NB4 (cell line): ENCODE measurements around the gene PRKCE.

Source experiments
- DNase-seq: peaks from one replicate; pipeline ENCODE4 v3.0.0; 2010; ENCODE audit warnings: low read depth
- H3K4me3 ChIP-seq: one replicate; pipeline ENCODE4 v1.5.1; 2011; ENCODE audit warnings: mild to moderate bottlenecking, low read depth, low read length, moderate library complexity
- MYC ChIP-seq: IDR thresholded peaks from 2 replicates; pipeline ENCODE4 v1.6.1; 2011; ENCODE audit warnings: low read depth, low read length
- POLR2A ChIP-seq: IDR thresholded peaks from 2 replicates; pipeline ENCODE4 v1.6.1; 2011; ENCODE audit warnings: mild to moderate bottlenecking; ENCODE audit not compliant: insufficient read length; ENCODE audit errors: extremely low read depth
- TF ChIP-seq, protein P1 (sequence below): IDR thresholded peaks from 2 replicates; pipeline ENCODE4 v1.6.1; 2011; ENCODE audit warnings: low read depth, low read length
- TF ChIP-seq, protein P2 (sequence below): IDR thresholded peaks from one replicate; pipeline ENCODE4 v1.5.1; 2012; ENCODE audit warnings: low read depth, low read length

Gene PRKCE

DNA sequence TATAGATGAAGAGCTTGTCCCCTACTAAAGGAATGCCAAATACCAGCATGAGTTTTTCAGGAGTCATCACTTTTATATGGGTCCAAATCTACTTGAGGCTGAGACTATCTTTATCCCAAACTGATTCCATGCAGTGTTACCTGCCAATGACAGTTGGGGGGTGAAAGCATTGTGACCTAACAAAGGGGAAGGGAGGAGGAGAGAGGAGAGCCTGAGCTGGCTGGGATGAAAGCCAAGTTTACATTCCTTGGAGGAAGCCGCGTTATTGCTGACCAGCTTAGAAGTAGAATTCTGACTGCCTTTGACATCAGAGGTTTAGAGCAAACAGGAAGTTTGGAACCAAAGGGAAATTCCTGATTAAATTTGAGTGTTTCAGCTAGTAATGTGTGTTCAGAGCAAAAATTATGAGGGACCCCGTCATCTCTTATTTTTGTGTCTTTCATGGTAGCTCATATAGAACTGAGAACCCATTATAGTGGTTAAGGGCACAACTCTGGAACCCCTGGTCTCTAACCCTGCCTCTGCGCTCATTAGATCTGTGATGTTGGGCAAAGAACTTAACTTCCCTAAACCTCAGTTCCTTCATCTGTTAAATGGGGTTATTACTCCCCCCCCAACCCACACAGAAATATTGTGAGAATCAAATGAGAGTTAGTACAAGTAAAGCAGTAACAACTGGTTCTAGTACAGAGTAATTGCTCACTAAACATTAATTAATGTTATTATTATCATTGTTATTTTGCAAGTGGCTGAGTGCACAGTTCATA is 446.4 kb downstream of the PRKCE start:
- TF ChIP-seq, protein P1, sequence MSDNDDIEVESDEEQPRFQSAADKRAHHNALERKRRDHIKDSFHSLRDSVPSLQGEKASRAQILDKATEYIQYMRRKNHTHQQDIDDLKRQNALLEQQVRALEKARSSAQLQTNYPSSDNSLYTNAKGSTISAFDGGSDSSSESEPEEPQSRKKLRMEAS = no peak
- TF ChIP-seq MYC (no peak), POLR2A (no peak)
- TF ChIP-seq, protein P2, sequence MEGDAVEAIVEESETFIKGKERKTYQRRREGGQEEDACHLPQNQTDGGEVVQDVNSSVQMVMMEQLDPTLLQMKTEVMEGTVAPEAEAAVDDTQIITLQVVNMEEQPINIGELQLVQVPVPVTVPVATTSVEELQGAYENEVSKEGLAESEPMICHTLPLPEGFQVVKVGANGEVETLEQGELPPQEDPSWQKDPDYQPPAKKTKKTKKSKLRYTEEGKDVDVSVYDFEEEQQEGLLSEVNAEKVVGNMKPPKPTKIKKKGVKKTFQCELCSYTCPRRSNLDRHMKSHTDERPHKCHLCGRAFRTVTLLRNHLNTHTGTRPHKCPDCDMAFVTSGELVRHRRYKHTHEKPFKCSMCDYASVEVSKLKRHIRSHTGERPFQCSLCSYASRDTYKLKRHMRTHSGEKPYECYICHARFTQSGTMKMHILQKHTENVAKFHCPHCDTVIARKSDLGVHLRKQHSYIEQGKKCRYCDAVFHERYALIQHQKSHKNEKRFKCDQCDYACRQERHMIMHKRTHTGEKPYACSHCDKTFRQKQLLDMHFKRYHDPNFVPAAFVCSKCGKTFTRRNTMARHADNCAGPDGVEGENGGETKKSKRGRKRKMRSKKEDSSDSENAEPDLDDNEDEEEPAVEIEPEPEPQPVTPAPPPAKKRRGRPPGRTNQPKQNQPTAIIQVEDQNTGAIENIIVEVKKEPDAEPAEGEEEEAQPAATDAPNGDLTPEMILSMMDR = no peak
- H3K4me3 ChIP-seq = no peak overlapping the region
- DNase-seq = no peak

DNA sequence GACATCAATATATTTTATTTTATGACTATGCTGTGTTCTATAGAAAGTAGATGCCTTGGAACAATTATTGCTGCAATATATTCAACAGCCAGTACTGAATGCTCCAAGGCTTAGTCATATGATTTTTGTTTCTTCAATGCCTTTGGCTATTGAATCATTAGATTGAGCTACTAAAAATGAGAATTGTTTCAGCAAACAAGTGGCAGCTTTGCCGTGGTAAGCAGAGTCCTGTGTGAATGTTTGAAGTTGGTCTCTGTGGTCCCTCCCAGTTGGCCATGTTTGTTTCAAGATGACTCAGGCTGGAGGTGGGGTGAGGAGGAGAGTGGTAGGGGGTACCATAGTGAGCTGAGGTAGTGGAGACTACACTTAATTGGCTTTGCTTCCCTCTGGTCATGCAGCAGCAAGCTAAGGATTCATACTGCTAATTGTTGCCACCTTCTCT is 447.2 kb downstream of the PRKCE start:
- no peak for TF ChIP-seq POLR2A
- TF ChIP-seq, protein P1 = no peak
- TF ChIP-seq, protein P2 = no peak
- no peak for TF ChIP-seq MYC
- no peak overlapping the region for H3K4me3 ChIP-seq
- no peak for DNase-seq

DNA sequence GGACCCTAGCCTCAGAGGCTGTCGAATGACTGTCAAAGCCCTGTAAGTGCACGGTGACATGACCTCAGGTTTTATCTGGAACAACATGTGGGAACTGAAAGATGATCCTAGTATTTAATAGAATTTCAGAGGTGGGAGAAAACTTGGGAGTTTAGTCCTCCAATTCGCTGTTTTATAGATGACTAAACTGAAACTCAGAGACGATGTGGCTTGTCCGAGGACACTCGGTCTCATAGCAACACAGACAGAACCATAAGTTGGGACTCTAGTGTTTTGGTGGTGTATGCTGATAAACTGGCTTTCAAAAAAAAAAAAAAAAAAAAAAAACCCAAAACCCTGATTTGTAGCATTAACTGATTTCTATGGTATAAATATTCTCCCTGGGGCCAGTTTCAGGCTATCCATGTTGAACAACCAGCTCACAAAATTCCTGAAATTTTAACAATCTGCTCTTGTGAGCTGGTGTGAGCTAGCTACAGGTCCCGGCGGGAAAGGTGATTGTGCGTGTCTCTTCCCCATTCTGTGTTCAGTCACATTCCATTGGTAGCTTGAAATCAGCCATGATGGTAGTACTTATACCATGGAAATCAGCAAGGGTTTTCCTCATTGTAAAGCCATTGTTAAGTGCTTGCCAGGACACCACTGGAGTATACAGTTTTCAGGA is 450.2 kb downstream of the PRKCE start:
- DNase-seq = no peak

DNA sequence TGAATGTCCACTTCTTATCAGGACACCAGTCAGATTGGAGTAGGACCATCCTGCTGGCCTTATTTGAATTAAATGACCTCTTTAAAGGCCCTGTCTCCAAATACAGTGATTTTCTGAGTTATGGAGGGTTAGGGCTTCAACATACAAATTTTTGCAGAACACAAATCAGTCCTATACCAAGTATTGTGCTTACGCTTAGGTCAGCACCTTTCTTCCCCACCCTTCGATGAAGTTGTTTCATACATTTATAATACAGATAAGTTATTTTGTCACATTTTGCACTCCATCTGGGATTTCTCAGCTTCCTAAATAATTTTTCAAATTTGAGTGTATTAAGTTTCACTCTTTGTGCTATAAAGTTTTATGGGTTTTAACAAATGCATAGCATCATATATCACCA is 455.2 kb downstream of the PRKCE start:
- no peak overlapping the region for H3K4me3 ChIP-seq
- TF ChIP-seq, protein P2 = no peak
- TF ChIP-seq MYC = no peak
- TF ChIP-seq POLR2A = no peak
- TF ChIP-seq, protein P1 = no peak
- no peak for DNase-seq

More for the DNA sequence above, 450.2 kb downstream of the PRKCE start:
- TF ChIP-seq MYC = no peak
- TF ChIP-seq, protein P1 = no peak
- TF ChIP-seq, protein P2 = no peak
- TF ChIP-seq POLR2A = no peak
- H3K4me3 ChIP-seq = no peak overlapping the region

DNA sequence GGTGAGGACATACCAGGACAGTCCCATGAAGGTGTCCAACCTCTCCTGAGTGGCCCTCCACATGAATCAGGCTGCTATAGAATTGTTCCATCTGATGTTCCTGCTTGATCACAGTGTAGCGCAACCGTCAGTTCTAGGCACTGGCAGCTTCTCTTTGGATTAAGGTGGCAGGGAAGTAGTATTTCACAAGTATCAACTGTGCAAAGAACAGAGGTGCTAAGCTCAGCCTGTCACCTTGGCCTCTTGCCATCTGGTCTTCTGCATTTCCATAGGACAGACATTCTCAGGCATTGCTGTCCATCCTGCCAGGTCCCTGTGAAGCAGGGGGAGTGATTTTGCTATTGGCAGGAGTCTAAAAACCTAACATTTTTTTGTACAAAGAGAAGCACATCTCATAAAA is 463.5 kb downstream of the PRKCE start:
- no peak for DNase-seq
- no peak overlapping the region for H3K4me3 ChIP-seq
- TF ChIP-seq, protein P2 = no peak
- TF ChIP-seq POLR2A = no peak
- TF ChIP-seq, protein P1 = no peak
- TF ChIP-seq MYC = no peak
